Fibroblast of the aortic adventitia (primary cell): Measurements from ENCODE around the gene RAD21L1. TPM values are rescaled to one million over a fixed set of nuclear protein-coding genes. Genes with fewer than 3 reads are reported as not detected.

Experiments
- DNase-seq: peaks from one replicate; pipeline ENCODE4 v3.0.0-alpha.2; 2010; ENCODE audit warnings: low read depth
- H3K4me3 ChIP-seq: 2 replicates; pipeline ENCODE4 v1.5.1; 2011; ENCODE audit warnings: low read depth, mild to moderate bottlenecking, control low read depth, low read length, moderate library complexity
- CTCF ChIP-seq: IDR thresholded peaks from 2 replicates; pipeline ENCODE4 v1.5.1; 2011; ENCODE audit warnings: mild to moderate bottlenecking, low read length, control low read depth, inconsistent platforms; ENCODE audit not compliant: insufficient read depth
- total RNA-seq: library from RNA; depleted of rRNA; stranded (reverse); fragments of >200 nt; gene quantifications from 2 replicates; pipeline ENCODE4 v1.2.3, GENCODE V29; 2012; ENCODE audit warnings: low replicate concordance

The RAD21L1 gene
- total RNA-seq, 1 donor = not detected

GRCh38 chr20:1184260-1184637 lies 41.6 kb upstream of the RAD21L1 start:
- DNase-seq = no peak
- no peak overlapping the region for H3K4me3 ChIP-seq

GRCh38 chr20:1184638-1185315 lies 41.1 kb upstream of the RAD21L1 start, which contains the start of gene TMEM74B:
TMEM74B (minus strand) TSS chr20:1184981; CDS start chr20:1183801, 1,180 bp downstream.
- DNase-seq = no peak
- no peak for TF ChIP-seq CTCF
- peak within 1 kb of the TSS; percentile 44 for H3K4me3 ChIP-seq

More at GRCh38 chr20:1184260-1184637, 41.6 kb upstream of the RAD21L1 start:
- TF ChIP-seq CTCF = no peak

GRCh38 chr20:1185316-1185741 lies 40.5 kb upstream of the RAD21L1 start:
- no peak for DNase-seq
- peak overlapping the region; percentile 44 for H3K4me3 ChIP-seq
- no peak for TF ChIP-seq CTCF

- H3K4me3 ChIP-seq = no peak overlapping the region
- peak; percentile 51 for TF ChIP-seq CTCF
Measured at GRCh38 chr20:1185790-1186334, 40.0 kb upstream of the RAD21L1 start.

GRCh38 chr20:1186367-1186991 lies 39.4 kb upstream of the RAD21L1 start:
- no peak for DNase-seq
- H3K4me3 ChIP-seq = no peak overlapping the region
- TF ChIP-seq CTCF = no peak

More at GRCh38 chr20:1185790-1186334, 40.0 kb upstream of the RAD21L1 start:
- peak; percentile 11 for DNase-seq

GRCh38 chr20:1187605-1188171 lies 38.2 kb upstream of the RAD21L1 start:
- DNase-seq = no peak
- TF ChIP-seq CTCF = no peak
- H3K4me3 ChIP-seq = no peak overlapping the region
